ENCODE measurements around the gene AANAT.

AANAT gene

DNA sequence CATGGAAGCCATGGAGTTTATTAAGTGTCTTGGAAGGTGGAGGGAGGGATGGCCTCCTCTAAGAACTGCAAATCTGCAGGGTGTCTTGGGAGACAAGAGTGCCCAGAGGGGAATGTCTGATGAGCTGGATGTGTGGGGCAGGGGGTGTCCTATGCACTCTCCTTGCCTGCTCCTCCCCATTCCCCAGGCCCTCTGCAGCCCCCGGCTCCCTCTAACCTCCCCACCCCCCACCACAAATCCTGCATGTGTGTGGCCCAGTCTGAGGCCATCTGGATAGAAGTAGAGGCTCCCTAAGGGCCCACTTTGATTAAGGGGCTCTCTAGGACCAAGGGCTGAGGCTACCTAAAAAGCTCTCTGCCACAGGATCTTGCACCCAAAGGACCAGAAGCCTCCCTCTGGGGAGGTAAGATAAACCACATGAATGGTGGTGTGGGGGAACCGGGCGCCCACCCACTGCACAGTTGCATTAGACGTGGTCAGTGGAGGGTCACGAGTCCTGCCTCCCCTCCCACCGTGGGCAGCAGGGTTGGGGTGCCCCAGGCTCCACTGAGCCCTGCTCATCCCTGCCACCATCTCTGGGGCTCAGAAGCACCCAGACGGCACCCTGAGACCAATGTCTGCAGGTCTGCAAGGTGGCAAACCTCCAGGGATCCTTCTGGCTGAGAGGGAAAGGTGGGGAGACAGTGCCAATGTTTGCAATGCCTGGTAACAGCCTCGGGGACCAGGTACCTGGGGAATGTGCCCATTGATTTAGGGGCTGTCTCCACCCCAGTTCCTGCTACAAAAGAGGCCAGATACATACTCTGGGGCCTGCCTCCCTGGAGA is 618 bp downstream of the AANAT start:
- DNase-seq (ENCODE audit: low read depth in 2 of 2), result no peak
- no peak overlapping the region for H3K4me3 ChIP-seq (replicated peaks in 1 of 2; ENCODE audit: low read depth in 2 of 2, low read length in 2 of 2)
- TF ChIP-seq, protein P1, sequence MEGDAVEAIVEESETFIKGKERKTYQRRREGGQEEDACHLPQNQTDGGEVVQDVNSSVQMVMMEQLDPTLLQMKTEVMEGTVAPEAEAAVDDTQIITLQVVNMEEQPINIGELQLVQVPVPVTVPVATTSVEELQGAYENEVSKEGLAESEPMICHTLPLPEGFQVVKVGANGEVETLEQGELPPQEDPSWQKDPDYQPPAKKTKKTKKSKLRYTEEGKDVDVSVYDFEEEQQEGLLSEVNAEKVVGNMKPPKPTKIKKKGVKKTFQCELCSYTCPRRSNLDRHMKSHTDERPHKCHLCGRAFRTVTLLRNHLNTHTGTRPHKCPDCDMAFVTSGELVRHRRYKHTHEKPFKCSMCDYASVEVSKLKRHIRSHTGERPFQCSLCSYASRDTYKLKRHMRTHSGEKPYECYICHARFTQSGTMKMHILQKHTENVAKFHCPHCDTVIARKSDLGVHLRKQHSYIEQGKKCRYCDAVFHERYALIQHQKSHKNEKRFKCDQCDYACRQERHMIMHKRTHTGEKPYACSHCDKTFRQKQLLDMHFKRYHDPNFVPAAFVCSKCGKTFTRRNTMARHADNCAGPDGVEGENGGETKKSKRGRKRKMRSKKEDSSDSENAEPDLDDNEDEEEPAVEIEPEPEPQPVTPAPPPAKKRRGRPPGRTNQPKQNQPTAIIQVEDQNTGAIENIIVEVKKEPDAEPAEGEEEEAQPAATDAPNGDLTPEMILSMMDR (IDR thresholded peaks at IDR 0.05; ENCODE audit: low read depth, low read length), result no peak

DNA sequence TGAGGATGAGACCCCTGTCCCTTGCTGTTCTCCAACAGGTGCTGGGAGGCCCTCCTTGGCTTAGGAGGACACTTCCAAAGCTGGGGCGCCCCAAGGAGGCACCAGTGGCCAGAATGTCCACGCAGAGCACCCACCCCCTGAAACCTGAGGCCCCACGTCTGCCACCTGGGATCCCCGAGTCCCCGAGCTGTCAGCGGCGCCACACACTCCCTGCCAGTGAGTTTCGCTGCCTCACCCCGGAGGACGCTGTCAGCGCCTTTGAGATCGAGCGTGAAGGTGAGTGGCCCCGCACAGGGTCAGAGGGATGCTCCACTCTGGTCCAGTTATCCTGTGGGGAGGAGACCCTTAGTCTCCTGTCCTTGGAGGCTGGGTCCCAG is 1.2 kb downstream of the AANAT start:
- no peak overlapping the region for H3K4me3 ChIP-seq (replicated peaks in 1 of 2; ENCODE audit: low read depth in 2 of 2, low read length in 2 of 2)
- TF ChIP-seq, protein P1 (IDR thresholded peaks at IDR 0.05; ENCODE audit: low read depth, low read length), result no peak
- no peak for DNase-seq (ENCODE audit: low read depth in 2 of 2)

DNA sequence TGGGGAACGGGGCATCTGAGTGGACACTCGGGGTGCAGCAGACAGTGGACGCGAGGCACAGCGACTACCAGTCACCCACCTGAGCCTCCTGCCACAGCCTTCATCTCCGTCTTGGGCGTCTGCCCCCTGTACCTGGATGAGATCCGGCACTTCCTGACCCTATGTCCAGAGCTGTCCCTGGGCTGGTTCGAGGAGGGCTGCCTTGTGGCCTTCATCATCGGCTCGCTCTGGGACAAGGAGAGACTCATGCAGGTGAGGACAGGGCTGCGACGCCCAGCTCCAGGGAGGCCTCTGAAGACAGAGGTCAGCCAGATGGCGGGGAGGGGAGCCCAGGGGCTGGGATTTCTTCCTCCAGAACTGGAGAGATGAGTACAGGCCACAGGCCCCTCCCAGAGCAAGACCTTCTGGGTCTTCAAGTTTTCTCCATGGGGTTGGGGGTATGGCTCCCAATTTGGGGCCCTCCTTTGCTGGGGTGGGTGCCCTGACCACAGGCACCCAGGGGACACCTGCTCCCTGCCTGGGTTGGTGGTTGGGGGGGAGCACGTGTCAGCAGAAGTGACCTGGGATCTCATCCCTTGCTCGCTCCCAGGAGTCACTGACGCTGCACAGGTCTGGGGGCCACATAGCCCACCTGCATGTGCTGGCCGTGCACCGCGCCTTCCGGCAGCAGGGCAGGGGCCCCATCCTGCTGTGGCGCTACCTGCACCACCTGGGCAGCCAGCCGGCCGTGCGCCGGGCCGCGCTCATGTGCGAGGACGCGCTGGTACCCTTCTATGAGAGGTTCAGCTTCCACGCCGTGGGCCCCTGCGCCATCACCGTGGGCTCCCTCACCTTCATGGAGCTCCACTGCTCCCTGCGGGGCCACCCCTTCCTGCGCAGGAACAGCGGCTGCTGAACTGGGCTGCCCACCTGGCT is 1.9 kb downstream of the AANAT start:
- DNase-seq (ENCODE audit: low read depth in 2 of 2), result no peak
- TF ChIP-seq, protein P1 (IDR thresholded peaks at IDR 0.05; ENCODE audit: low read depth, low read length), result no peak
- no peak overlapping the region for H3K4me3 ChIP-seq (replicated peaks in 1 of 2; ENCODE audit: low read depth in 2 of 2, low read length in 2 of 2)

DNA sequence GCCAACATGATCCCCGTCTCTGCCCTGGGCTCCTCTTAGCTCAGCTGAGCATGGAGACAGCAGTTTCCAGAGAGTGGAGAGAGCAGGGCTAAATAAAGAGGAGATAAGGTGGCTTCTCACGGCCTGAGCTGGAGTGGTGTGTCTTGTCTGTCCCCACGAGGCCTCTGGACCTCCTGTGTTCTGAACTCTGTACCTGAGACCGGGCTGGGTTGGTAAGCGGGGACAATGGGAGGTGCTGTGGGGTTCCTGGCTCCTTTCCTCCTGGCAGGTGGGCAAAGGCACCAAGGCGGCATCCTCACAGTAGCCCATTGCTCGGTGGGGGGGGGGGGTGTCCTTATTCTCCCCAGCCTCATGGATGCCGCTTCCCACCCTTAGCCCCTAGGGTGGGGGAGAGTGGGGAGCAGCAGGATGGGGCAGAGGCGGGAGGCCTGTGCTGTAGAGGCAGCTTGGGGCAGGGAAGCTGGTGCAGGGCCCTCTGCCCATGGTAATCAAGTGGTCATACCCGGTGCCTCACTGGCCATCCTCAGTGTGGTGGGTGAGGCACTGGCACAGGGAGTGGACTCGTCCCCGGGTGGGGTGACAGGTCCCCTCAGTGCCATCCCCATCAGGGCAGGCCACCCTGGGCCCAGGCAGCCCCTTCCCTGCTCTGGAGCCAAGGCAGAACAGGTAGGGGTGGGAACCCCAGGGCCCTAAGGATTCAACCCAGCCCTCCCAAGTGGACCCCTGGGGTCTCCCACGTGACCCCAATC is 2.8 kb downstream of the AANAT start:
- H3K4me3 ChIP-seq (replicated peaks in 1 of 2; ENCODE audit: low read depth in 2 of 2, low read length in 2 of 2), result no peak overlapping the region
- TF ChIP-seq, protein P1 (IDR thresholded peaks at IDR 0.05; ENCODE audit: low read depth, low read length), result no peak
- no peak for DNase-seq (ENCODE audit: low read depth in 2 of 2)

DNA sequence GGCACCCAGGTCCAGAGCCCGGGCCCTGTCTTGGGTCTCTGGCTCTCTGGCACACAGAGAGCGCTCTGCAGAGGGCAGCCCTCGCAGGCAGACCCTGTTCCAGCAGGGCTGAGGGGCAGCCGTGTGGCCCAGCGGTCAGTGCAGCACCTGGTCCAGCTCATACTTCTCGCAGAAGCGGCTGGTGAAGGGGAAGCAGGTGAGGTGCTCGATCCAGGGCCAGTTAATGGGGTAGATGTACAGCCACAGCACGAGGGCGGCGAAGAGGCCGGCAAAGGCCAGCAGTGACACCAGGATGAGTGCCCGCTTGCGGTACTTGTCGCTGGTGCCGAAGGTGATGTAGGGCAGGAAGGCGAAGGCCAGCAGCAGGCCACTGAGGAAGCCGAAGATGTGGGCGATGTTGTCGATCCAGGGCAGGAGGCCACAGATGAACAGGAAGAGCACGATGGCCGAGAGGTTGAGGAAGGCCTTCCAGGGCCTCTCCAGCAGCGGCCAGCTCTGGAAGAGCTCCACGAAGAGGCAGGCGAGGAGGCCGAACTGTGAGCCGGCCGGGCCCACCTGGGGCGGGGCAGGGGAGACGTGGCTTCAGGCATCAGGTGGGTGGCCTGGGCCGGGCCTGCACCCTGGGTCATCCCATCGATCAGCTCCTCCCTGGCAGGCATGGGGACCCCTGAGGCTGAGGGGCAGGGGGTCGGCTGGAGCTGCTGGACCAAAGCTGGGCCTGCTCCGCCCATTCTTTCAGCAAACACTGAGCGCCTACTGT is 4.3 kb downstream of the AANAT start:
- TF ChIP-seq, protein P1 (IDR thresholded peaks at IDR 0.05; ENCODE audit: low read depth, low read length), result no peak
- DNase-seq (ENCODE audit: low read depth in 2 of 2), result no peak
- no peak overlapping the region for H3K4me3 ChIP-seq (replicated peaks in 1 of 2; ENCODE audit: low read depth in 2 of 2, low read length in 2 of 2)

DNA sequence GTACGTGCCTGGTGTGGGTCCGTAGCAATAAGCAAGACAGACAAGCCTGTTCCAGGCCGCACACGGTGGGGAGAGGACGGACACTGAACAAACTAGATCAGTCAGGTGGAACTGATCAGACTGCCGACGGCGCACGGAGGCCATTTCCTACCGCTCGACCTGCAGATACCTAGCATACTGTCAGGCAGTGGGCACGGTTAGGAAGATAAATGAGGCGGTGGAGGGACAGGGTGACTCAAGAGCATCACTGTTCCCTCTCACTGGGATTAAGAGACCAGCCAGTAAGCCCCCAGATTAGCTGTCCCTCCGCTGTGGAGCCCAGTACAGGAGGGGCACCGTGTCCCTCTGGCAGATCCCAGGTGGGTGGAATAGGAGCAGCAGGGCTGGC is 4.8 kb downstream of the AANAT start:
- TF ChIP-seq, protein P1 (IDR thresholded peaks at IDR 0.05; ENCODE audit: low read depth, low read length), result no peak
- no peak for DNase-seq (ENCODE audit: low read depth in 2 of 2)
- H3K4me3 ChIP-seq (replicated peaks in 1 of 2; ENCODE audit: low read depth in 2 of 2, low read length in 2 of 2), result no peak overlapping the region

Data from cardiac fibroblast (primary cell).